Measurements from ENCODE around the gene LRRC73.
"Not testable (repeated sequence)": the region's sequence is repeated elsewhere in the genome, so short reads cannot be mapped to it uniquely, and the experiment has no call there.

Gene LRRC73

GRCh38 chr6:43464337-43464736, 45.8 kb downstream of the LRRC73 start:
- no peak for DNase-seq (ENCODE audit: low read depth, low spot score)

DNA sequence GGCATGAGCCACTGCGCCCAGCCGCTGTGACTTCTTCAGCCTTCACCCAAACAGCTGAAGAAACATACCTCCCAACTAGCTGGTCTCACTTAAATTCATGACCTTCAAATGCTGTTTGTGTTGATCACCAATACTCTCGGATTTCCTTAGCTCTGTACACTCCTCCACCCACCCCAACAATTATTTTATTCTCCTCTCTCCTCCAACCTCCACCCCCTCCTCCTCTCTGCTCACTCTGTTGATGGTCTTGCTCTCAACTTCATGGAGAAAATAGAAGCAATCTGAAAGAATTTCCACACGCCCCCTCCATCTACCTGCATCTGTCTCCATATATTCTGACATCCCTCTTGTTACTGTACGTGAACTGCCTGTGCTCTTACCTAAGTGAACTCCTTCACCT, 48.2 kb downstream of the LRRC73 start:
- no peak for DNase-seq (ENCODE audit: low read depth, low spot score)

DNA sequence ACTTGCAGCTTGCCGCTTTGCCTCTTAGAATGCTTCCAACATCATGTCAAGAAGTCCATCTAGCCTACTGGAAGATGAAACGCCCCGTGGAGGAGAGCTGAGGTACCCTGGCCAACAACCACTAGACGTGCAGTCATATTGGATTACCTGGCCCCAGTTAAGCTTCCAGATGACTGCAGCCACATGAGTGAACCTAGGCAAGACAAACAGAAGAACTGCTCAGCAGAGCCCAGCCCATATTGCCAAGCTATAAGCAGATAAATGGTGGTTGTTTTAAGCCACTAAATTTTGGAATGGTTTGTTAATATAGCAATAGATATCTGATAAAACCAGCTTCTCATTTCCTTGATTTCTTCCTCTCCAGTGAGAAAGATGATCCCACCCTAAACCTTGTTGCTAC, 50.1 kb downstream of the LRRC73 start:
- DNase-seq (ENCODE audit: low read depth, low spot score): no peak

- no peak for DNase-seq (ENCODE audit: low read depth, low spot score)
Measured at GRCh38 chr6:43459535-43459934, 50.6 kb downstream of the LRRC73 start.

DNA sequence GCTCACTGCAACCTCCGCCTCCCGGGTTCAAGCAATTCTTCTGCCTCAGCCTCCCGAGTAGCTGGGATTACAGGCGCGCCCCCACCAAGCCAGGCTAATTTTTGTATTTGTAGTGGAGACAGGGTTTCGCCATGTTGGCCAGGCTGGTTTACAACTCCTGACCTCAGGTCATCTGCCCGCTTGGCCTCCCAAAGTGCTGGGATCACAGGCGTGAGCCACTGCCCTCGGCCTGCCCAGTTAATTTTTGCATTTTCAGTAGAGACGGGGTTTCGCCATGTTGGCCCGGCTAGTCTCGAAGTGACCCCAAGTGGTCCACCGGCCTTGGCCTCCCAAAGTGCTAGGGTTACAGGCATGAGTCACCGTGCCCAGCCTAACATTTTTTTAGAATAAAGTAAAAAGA, 52.0 kb downstream of the LRRC73 start:
- DNase-seq (ENCODE audit: low read depth, low spot score): not testable (repeated sequence)

DNA sequence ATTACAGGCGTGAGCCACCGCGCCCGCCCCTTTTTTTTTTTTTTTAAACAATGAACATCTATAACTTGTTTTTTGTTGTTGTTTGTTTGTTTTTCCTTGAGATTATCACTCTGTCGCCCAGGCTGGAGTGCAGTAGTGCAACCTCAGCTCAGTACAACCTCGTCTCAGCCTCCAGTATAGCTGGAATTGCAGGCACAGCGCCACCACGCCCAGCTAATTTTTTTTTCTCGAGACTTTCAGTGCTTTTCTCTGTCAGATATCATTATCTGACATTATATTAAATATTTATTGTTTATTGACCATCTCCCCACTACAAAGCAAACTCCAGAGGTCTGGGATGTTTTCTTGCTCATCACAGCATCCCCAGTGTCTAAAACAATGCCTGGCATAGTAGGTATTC, 52.5 kb downstream of the LRRC73 start:
- no peak for DNase-seq (ENCODE audit: low read depth, low spot score)
